Lung (tissue), 12 donors: ENCODE data around the gene EPHB1. TPM values are rescaled to one million over a fixed set of nuclear protein-coding genes. Genes with fewer than 3 reads are reported as not detected.
"Not testable (repeated sequence)": the region's sequence is repeated elsewhere in the genome, so short reads cannot be mapped to it uniquely, and the experiment has no call there.

Experiments
- ATAC-seq: fragments of 200-7000 bp; cut with Tn5 transposase; one replicate; pipeline ENCODE4 v1.9.1; 2020; ENCODE audit warnings: moderate number of reproducible peaks; ENCODE audit not compliant: insufficient read depth, low FRiP score
- DNase-seq, 3 donors: peaks; one replicate each; pipeline ENCODE4 v3.0.0-alpha.2; 2013 to 2017
- H3K27ac ChIP-seq, 2 donors: one replicate each; pipeline ENCODE4 v1.5.1; 2013; ENCODE audit warnings: mild to moderate bottlenecking in 2 of 2, moderate library complexity in 2 of 2, control low read depth in 1 of 2, inconsistent platforms in 1 of 2, low read depth in 1 of 2, low read length in 1 of 2
- H3K27me3 ChIP-seq, 3 donors: one replicate each; pipeline ENCODE4 v1.5.1; 2013; ENCODE audit warnings: low read length in 2 of 3; ENCODE audit not compliant: control insufficient read depth in 3 of 3, insufficient read depth in 3 of 3
- H3K36me3 ChIP-seq, 4 donors: one replicate each; pipeline ENCODE4 v1.5.1; 2013; ENCODE audit warnings: low read length in 4 of 4, mild to moderate bottlenecking in 1 of 4, moderate library complexity in 1 of 4; ENCODE audit not compliant: control insufficient read depth in 4 of 4, insufficient read depth in 4 of 4
- H3K4me1 ChIP-seq, 5 donors: one replicate each; pipeline ENCODE4 v1.5.1; 2013; ENCODE audit warnings: low read length in 5 of 5, mild to moderate bottlenecking in 2 of 5, moderate library complexity in 1 of 5; ENCODE audit not compliant: control insufficient read depth in 5 of 5, insufficient read depth in 5 of 5
- H3K4me3 ChIP-seq: one replicate; pipeline ENCODE4 v1.5.1; 2013; ENCODE audit warnings: mild to moderate bottlenecking, control low read depth, moderate library complexity
- H3K9ac ChIP-seq, 2 donors: one replicate each; pipeline ENCODE4 v1.5.1; 2013; ENCODE audit warnings: low read length in 2 of 2, control low read depth in 1 of 2; ENCODE audit not compliant: insufficient read depth in 1 of 2
- H3K9me3 ChIP-seq, 4 donors: one replicate each; pipeline ENCODE4 v1.5.1; 2013; ENCODE audit warnings: low read length in 3 of 4, mild to moderate bottlenecking in 1 of 4, moderate library complexity in 1 of 4; ENCODE audit not compliant: control insufficient read depth in 4 of 4, insufficient read depth in 3 of 4
- WGBS, 2 donors: extraction: QIAGEN DNeasy Blood & Tissue Kit; methylation state at CpG; one replicate each; pipeline ENCODE4 v1.1.7; 2013; 5-methylcytosine and 5-hydroxymethylcytosine counted together
- polyA plus RNA-seq, 2 donors: library from polyadenylated mRNA; stranded (reverse); fragments of 200-250 nt; gene quantifications; one replicate each; pipeline ENCODE4 v1.2.1, GENCODE V29; 2013
- total RNA-seq, 2 donors: library from RNA; depleted of rRNA in 1 of 2; stranded (reverse); fragments of >200 nt in 1 of 2; gene quantifications; one replicate each; pipeline ENCODE4 v1.2.1, GENCODE V29; 2014 to 2021
- TF ChIP-seq, protein P1 (sequence below): IDR thresholded peaks from 2 replicates; pipeline ENCODE4 v1.5.1; 2012; ENCODE audit warnings: mild to moderate bottlenecking; ENCODE audit errors: control extremely low read depth, extremely low read depth
- donor health status: control.
- donor health status: control.
- donor health status: Bipolar disorder and iron deficiency.
- donor health status: healthy.
- donor health status: DM: yes; HTN: yes; CAD: no.

The EPHB1 gene
- total and polyA plus RNA-seq, 4 donors = 0.30 to 6.3 (median 2.1) TPM

DNA sequence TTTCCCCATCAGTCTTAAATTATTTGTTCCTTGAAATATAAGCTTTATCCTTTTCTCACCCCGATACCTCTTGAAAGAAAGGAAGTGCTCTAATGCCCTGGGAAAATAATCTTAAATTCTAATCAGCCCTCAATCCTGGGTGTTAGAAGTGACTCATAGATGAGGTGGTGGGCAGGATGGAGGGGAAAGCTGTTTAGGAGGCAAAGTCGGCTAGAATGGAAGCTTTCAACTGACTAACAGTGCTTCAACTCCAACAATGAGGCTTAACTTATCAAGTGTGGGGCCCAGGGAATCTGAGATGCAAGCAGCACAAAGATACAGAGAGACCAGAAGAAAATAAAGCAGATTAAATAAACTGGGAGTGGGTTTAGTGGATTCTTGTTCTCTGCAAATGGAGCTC lies 175.8 kb downstream of the EPHB1 start:
- ATAC-seq (no peak), DNase-seq (no peak)
- 74 to 78% methylated on average over 2 of the region's 2 CpGs for WGBS, 2 donors
- no peaks in the 10 kb centered on the region for H3K4me1 ChIP-seq
- no peaks in the 10 kb centered on the region for H3K27me3 ChIP-seq
- H3K36me3 ChIP-seq = no peaks in the 10 kb centered on the region
- H3K9ac ChIP-seq = no peak overlapping the region
- no peak overlapping the region for H3K4me3 ChIP-seq
- TF ChIP-seq, protein P1, sequence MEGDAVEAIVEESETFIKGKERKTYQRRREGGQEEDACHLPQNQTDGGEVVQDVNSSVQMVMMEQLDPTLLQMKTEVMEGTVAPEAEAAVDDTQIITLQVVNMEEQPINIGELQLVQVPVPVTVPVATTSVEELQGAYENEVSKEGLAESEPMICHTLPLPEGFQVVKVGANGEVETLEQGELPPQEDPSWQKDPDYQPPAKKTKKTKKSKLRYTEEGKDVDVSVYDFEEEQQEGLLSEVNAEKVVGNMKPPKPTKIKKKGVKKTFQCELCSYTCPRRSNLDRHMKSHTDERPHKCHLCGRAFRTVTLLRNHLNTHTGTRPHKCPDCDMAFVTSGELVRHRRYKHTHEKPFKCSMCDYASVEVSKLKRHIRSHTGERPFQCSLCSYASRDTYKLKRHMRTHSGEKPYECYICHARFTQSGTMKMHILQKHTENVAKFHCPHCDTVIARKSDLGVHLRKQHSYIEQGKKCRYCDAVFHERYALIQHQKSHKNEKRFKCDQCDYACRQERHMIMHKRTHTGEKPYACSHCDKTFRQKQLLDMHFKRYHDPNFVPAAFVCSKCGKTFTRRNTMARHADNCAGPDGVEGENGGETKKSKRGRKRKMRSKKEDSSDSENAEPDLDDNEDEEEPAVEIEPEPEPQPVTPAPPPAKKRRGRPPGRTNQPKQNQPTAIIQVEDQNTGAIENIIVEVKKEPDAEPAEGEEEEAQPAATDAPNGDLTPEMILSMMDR = no peak
- H3K9me3 ChIP-seq = no peaks in the 10 kb centered on the region
- no peak overlapping the region for H3K27ac ChIP-seq

DNA sequence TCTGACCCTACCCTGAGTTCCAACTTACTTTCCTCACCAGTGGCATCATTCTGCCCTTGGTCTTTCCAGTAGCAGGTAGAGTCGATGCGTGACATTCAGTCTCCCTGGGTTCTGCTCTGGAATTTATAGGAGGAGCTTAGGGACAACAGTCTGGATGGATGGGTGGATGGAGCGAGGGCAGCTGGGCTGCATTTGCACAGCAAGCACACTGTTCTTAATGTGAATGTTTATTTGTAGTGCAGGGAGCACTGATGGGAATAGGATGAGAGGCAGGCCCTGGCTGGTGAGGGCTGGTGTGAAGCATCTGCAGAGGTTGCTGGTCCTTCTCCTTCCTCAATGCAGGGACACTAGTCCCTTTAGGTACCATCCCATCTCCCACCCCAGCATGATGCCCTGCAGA lies 176.2 kb downstream of the EPHB1 start:
- Histone ChIP-seq H3K9ac (no peak overlapping the region), H3K36me3 (no peaks in the 10 kb centered on the region), H3K27me3 (no peaks in the 10 kb centered on the region), H3K4me3 (no peak overlapping the region), H3K4me1 (no peaks in the 10 kb centered on the region), H3K9me3 (no peaks in the 10 kb centered on the region), H3K27ac (no peak overlapping the region)
- WGBS, 2 donors = 71 to 73% methylated on average over 3 of the region's 3 CpGs
- DNase-seq (no peak), ATAC-seq (no peak)
- TF ChIP-seq, protein P1 = no peak

DNA sequence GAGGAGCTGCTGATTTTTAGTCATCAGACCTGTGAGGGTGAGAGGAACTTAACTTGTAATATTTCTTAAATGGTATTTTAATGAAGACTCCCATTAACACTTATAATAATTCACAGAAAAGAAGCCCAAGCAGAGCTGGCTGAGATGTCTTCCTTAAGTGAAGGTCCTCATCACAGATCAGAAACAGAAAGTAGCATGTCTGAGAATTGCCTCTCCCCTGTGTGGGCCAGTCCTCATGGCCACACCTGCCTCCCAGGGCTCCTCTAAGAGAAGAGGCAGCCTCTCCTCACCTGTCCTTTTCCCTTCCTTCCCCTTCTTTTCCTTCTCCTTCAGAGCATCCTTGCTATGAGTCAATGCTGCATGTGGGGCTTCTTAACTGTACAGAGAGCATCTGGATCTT lies 176.8 kb downstream of the EPHB1 start:
- H3K27ac ChIP-seq, DNase-seq, H3K4me1 ChIP-seq, ATAC-seq, H3K9ac ChIP-seq, H3K27me3 ChIP-seq, H3K9me3 ChIP-seq, H3K36me3 ChIP-seq, H3K4me3 ChIP-seq: not testable (repeated sequence)

DNA sequence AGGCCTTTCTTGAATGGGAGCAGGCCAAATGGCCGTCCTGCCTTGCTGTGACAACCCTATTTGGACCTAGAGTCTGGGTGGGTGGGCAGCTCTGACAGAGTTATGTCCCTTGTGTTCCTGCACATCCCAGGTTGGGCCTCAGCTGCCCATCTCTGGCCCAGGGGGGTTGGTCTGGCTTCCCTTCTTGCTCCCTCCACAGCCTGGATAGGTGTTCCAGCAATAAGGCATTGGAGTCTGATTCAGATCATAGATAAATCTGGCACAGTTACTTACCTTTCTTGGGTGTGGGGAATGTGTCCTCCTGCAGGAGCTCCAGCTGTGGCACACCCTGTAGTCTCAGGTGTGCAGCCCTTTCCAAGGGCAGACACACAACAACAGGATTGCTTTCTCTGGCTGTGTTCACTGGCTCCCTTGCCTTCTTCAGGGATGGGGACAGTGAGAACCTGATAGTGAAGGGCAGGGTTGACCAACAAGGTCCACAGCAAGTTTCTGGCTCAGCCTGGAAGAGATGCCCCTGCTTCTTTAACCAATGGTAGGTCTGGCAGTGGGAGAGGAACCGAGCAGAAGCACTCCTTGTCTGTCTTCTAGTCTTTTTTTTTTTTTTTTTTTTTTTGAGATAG lies 177.9 kb downstream of the EPHB1 start:
- no peaks in the 10 kb centered on the region for H3K36me3 ChIP-seq
- no peaks in the 10 kb centered on the region for H3K4me1 ChIP-seq
- no peak overlapping the region for H3K27ac ChIP-seq
- no peak overlapping the region for H3K9ac ChIP-seq
- no peaks in the 10 kb centered on the region for H3K9me3 ChIP-seq
- no peak overlapping the region for H3K4me3 ChIP-seq
- ATAC-seq (no peak), DNase-seq (no peak)
- H3K27me3 ChIP-seq = no peaks in the 10 kb centered on the region
- TF ChIP-seq, protein P1 = no peak
- WGBS, 2 donors = 58 to 77% methylated on average over 2 of the region's 2 CpGs
